Activated naive CD4-positive, alpha-beta T cell treated with anti-CD3 and anti-CD28 coated beads, Interleukin-2, amount 50 U/mL, for 24 hours (primary cell): ENCODE data around the gene TIAL1.
"Not testable (repeated sequence)": the region's sequence is repeated elsewhere in the genome, so short reads cannot be mapped to it uniquely, and the experiment has no call there.

Source experiments
- H3K27ac Mint-ChIP-seq: one replicate; pipeline ENCODE4 v1.8.0; 2021; ENCODE audit warnings: mild to moderate bottlenecking, mixed read lengths
- H3K27me3 Mint-ChIP-seq: one replicate; pipeline ENCODE4 v1.8.0; 2021; ENCODE audit warnings: mixed read lengths
- H3K36me3 Mint-ChIP-seq: one replicate; pipeline ENCODE4 v1.8.0; 2021; ENCODE audit warnings: mixed read lengths
- H3K4me1 Mint-ChIP-seq: one replicate; pipeline ENCODE4 v1.8.0; 2021; ENCODE audit warnings: mixed read lengths
- H3K4me3 Mint-ChIP-seq: one replicate; pipeline ENCODE4 v1.8.0; 2021; ENCODE audit warnings: mild to moderate bottlenecking, mixed read lengths
- H3K9me3 Mint-ChIP-seq: one replicate; pipeline ENCODE4 v1.8.0; 2021; ENCODE audit warnings: mixed read lengths

Gene TIAL1

GRCh38 chr10:119595134-119595675 lies 1.6 kb downstream of the TIAL1 start:
- no peaks in the 10 kb centered on the region for H3K27me3 Mint-ChIP-seq
- H3K4me3 Mint-ChIP-seq: peak overlapping the region; percentile 93
- H3K9me3 Mint-ChIP-seq: no peaks in the 10 kb centered on the region
- H3K27ac Mint-ChIP-seq: peak overlapping the region; percentile 98
- H3K4me1 Mint-ChIP-seq: peaks cover 54% of the 10 kb centered on the region
- peaks cover 16% of the 10 kb centered on the region for H3K36me3 Mint-ChIP-seq

GRCh38 chr10:119588071-119588470 lies 8.7 kb downstream of the TIAL1 start:
- H3K9me3 Mint-ChIP-seq: no peaks in the 10 kb centered on the region
- peaks cover 7% of the 10 kb centered on the region for H3K36me3 Mint-ChIP-seq
- H3K27ac Mint-ChIP-seq: no peak overlapping the region
- H3K27me3 Mint-ChIP-seq: no peaks in the 10 kb centered on the region
- no peak overlapping the region for H3K4me3 Mint-ChIP-seq
- peaks cover 38% of the 10 kb centered on the region for H3K4me1 Mint-ChIP-seq

GRCh38 chr10:119578355-119578754 lies 18.4 kb downstream of the TIAL1 start:
- H3K27me3 Mint-ChIP-seq: no peaks in the 10 kb centered on the region
- peaks cover 24% of the 10 kb centered on the region for H3K36me3 Mint-ChIP-seq
- no peaks in the 10 kb centered on the region for H3K9me3 Mint-ChIP-seq
- peaks cover 39% of the 10 kb centered on the region for H3K4me1 Mint-ChIP-seq
- H3K27ac Mint-ChIP-seq: no peak overlapping the region
- H3K4me3 Mint-ChIP-seq: no peak overlapping the region

GRCh38 chr10:119575991-119576390 lies 20.8 kb downstream of the TIAL1 start:
- Mint-ChIP-seq H3K9me3 (no peaks in the 10 kb centered on the region), H3K27ac (no peak overlapping the region), H3K4me1 (peaks cover 19% of the 10 kb centered on the region), H3K36me3 (peaks cover 21% of the 10 kb centered on the region), H3K27me3 (no peaks in the 10 kb centered on the region), H3K4me3 (no peak overlapping the region)

GRCh38 chr10:119575506-119575905 lies 21.3 kb downstream of the TIAL1 start:
- H3K36me3 Mint-ChIP-seq: peaks cover 21% of the 10 kb centered on the region
- H3K9me3 Mint-ChIP-seq: no peaks in the 10 kb centered on the region
- peak overlapping the region; percentile 44 for H3K27ac Mint-ChIP-seq
- peak overlapping the region; percentile 8 for H3K4me3 Mint-ChIP-seq
- no peaks in the 10 kb centered on the region for H3K27me3 Mint-ChIP-seq
- peaks cover 19% of the 10 kb centered on the region for H3K4me1 Mint-ChIP-seq

GRCh38 chr10:119567978-119568377 lies 28.8 kb downstream of the TIAL1 start:
- Mint-ChIP-seq H3K27ac (no peak overlapping the region), H3K36me3 (peaks cover 1% of the 10 kb centered on the region), H3K9me3 (no peaks in the 10 kb centered on the region), H3K4me3 (no peak overlapping the region), H3K4me1 (no peaks in the 10 kb centered on the region), H3K27me3 (no peaks in the 10 kb centered on the region)

- H3K9me3 Mint-ChIP-seq: no peaks in the 10 kb centered on the region
- no peak overlapping the region for H3K4me3 Mint-ChIP-seq
- no peak overlapping the region for H3K27ac Mint-ChIP-seq
- no peaks in the 10 kb centered on the region for H3K27me3 Mint-ChIP-seq
- no peaks in the 10 kb centered on the region for H3K36me3 Mint-ChIP-seq
- no peaks in the 10 kb centered on the region for H3K4me1 Mint-ChIP-seq
Observed at GRCh38 chr10:119562097-119562496, 34.7 kb downstream of the TIAL1 start.

- not testable (repeated sequence) for H3K4me3 Mint-ChIP-seq, H3K36me3 Mint-ChIP-seq, H3K27ac Mint-ChIP-seq, H3K4me1 Mint-ChIP-seq, H3K9me3 Mint-ChIP-seq, H3K27me3 Mint-ChIP-seq
Observed at GRCh38 chr10:119559511-119559910, 37.3 kb downstream of the TIAL1 start.

GRCh38 chr10:119556081-119556480 lies 40.7 kb downstream of the TIAL1 start:
- H3K9me3 Mint-ChIP-seq, H3K4me3 Mint-ChIP-seq, H3K4me1 Mint-ChIP-seq, H3K27ac Mint-ChIP-seq, H3K27me3 Mint-ChIP-seq, H3K36me3 Mint-ChIP-seq: not testable (repeated sequence)

- H3K27ac Mint-ChIP-seq: no peak overlapping the region
- H3K36me3 Mint-ChIP-seq: no peaks in the 10 kb centered on the region
- no peak overlapping the region for H3K4me3 Mint-ChIP-seq
- no peaks in the 10 kb centered on the region for H3K4me1 Mint-ChIP-seq
- H3K9me3 Mint-ChIP-seq: no peaks in the 10 kb centered on the region
- H3K27me3 Mint-ChIP-seq: no peaks in the 10 kb centered on the region
Observed at GRCh38 chr10:119555178-119555784, 41.5 kb downstream of the TIAL1 start.

GRCh38 chr10:119550827-119551226 lies 45.9 kb downstream of the TIAL1 start:
- no peaks in the 10 kb centered on the region for H3K9me3 Mint-ChIP-seq
- H3K27me3 Mint-ChIP-seq: peaks cover 1% of the 10 kb centered on the region
- H3K4me3 Mint-ChIP-seq: no peak overlapping the region
- H3K4me1 Mint-ChIP-seq: no peaks in the 10 kb centered on the region
- H3K27ac Mint-ChIP-seq: no peak overlapping the region
- H3K36me3 Mint-ChIP-seq: no peaks in the 10 kb centered on the region

GRCh38 chr10:119549247-119549999 lies 47.3 kb downstream of the TIAL1 start:
- Mint-ChIP-seq H3K36me3 (no peaks in the 10 kb centered on the region), H3K4me3 (no peak overlapping the region), H3K9me3 (no peaks in the 10 kb centered on the region), H3K27ac (no peak overlapping the region), H3K4me1 (no peaks in the 10 kb centered on the region), H3K27me3 (peaks cover 1% of the 10 kb centered on the region)

- no peak overlapping the region for H3K4me3 Mint-ChIP-seq
- H3K27ac Mint-ChIP-seq: no peak overlapping the region
- H3K36me3 Mint-ChIP-seq: peaks cover 1% of the 10 kb centered on the region
- H3K4me1 Mint-ChIP-seq: peaks cover 4% of the 10 kb centered on the region
- H3K27me3 Mint-ChIP-seq: peaks cover 1% of the 10 kb centered on the region
- H3K9me3 Mint-ChIP-seq: no peaks in the 10 kb centered on the region
Observed at GRCh38 chr10:119546009-119546408, 50.8 kb downstream of the TIAL1 start.

GRCh38 chr10:119545310-119545709 lies 51.5 kb downstream of the TIAL1 start:
- H3K9me3 Mint-ChIP-seq: no peaks in the 10 kb centered on the region
- H3K27ac Mint-ChIP-seq: peak overlapping the region; percentile 12
- H3K4me1 Mint-ChIP-seq: peaks cover 9% of the 10 kb centered on the region
- H3K27me3 Mint-ChIP-seq: peaks cover 1% of the 10 kb centered on the region
- no peak overlapping the region for H3K4me3 Mint-ChIP-seq
- peaks cover 1% of the 10 kb centered on the region for H3K36me3 Mint-ChIP-seq

GRCh38 chr10:119543814-119544642 lies 52.7 kb downstream of the TIAL1 start:
- Mint-ChIP-seq H3K36me3 (peaks cover 3% of the 10 kb centered on the region), H3K27me3 (peaks cover under 1% of the 10 kb centered on the region), H3K9me3 (no peaks in the 10 kb centered on the region), H3K4me1 (peaks cover 21% of the 10 kb centered on the region), H3K4me3 (peak overlapping the region; percentile 89), H3K27ac (peak overlapping the region; percentile 96)
